Measurements from ENCODE around the gene ARHGAP31.
A peak's percentile ranks its signal among the peaks of the same experiment; 100 is the strongest.

Gene ARHGAP31

GRCh38 chr3:119396870-119397269 lies 102.7 kb downstream of the ARHGAP31 start:
- DNase-seq = no peak

- DNase-seq = no peak
Measured at GRCh38 chr3:119400466-119400865, 106.3 kb downstream of the ARHGAP31 start.

DNA sequence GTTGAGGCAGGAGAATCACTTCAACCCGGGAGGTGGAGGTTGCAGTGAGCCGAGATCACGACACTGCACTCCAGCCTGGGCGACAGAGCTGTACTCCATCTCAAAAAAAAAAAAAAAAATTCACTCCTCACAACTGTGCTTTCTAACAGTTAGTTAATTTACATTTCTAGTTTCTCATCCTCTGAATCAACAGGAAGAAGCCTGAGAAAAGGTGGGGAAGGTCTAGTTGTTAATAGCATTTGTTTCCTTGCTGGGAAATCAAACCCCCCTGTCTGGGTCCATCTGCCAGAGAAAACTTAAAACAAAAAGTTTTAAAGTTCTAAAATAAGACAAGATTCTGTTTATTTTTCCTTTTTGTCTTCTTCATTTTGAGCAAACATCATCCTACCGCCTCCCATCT lies 106.9 kb downstream of the ARHGAP31 start:
- no peak for DNase-seq

DNA sequence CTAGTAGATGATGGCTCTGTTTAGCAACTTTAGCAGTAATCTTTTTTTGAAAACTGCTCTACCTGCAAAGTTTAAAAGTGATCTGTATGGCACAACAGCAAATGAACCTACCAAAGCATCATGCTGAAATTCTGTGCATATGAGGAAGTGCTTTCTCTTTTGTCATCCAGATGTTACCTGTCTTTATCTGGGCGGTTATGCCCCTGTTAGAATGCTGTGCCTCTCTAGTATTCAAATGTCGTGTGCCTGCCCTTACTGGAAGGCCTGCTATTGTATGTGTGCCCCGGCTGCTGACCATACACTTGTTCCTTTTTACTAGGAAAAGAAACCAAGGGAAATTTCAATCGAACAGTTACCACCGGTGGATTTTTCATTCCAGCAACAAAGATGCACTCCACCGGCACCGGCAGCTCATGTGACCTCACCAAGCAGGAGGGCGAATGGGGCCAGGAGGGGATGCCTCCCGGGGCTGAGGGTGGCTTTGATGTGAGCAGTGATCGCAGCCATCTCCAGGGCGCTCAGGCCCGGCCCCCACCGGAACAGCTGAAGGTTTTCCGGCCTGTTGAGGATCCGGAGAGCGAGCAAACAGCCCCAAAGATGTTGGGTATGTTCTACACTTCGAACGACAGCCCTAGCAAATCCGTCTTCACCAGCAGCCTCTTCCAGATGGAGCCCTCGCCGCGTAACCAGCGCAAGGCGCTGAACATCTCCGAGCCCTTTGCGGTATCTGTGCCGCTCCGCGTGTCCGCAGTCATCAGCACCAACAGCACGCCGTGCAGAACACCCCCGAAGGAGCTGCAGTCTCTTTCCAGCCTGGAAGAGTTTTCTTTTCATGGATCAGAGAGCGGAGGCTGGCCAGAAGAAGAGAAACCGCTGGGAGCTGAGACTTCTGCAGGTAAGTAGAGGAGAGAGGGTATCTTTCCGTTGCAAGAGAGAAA lies 107.6 kb downstream of the ARHGAP31 start:
- no peak for DNase-seq

GRCh38 chr3:119402791-119403190 lies 108.6 kb downstream of the ARHGAP31 start:
- DNase-seq = no peak

DNA sequence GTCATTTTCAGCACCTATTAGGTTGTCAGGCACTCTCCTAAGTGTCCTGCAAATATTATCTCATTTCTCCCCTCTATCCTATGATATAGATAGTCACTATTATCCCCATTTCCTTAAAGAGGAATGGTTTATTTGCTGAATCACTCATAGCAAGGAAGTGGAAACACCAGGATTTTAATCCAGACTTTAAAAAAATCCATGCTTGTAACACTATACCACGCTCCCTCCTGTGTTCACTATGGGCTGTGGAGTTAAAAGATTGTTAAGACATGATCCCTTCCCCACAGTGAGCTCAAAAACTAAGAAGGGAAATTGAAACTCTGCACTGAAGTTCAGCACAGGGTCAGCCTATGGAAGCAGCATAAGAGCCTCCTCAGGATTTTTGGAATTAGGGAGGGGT lies 109.0 kb downstream of the ARHGAP31 start:
- no peak for DNase-seq

DNA sequence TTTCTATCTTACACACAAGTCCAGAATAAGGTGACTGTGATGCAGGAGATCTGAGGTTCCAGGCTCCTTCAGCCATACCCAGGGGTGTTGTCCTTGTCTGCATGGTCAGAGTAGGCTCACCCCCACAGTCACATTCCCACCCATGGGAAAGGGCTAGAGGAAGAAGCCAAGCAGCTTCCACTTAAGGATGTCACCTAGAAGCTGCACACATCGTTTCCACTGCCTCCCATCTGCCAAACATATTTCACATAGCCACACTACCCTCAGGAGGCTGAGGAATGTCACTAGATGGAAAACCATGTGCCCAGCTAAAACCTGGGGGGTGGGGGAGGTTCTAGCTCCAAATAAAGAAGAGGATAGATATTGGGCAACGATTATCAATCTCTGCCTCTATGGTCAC lies 111.1 kb downstream of the ARHGAP31 start:
- DNase-seq = no peak

DNA sequence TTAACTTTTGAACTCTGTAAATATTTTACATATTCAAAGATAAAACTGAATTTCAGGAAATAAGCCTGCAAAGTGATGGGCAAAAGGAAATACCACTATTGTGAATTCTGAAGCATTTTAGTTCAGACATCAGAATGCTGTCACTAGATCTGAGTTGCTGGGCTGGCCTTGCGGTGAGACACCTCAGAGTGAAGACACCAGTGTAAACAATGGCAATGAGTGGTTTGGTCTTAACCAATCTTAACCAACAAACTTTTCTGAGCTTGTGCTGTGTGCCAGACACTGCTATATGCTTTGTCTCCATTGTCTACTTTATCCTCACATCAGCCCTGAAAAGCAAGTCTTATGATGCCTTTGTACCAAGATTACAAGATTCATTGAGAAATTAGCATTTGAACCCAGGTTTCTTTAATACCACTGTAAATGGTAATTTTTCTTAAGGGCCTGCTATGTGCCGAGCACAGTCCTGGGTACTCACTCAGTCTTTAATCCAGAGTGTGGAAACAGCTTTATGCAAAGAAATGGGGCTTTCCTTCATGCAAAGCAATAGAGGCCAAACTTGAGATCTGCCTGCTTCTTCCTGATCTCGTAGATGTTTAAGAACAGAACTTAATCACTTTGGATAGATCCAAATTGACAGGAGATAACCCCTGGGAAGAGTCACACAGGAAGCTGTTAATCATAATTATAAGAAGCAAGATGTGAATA lies 114.2 kb downstream of the ARHGAP31 start:
- no peak for DNase-seq

GRCh38 chr3:119409844-119410243 lies 115.7 kb downstream of the ARHGAP31 start:
- DNase-seq = no peak

GRCh38 chr3:119413603-119414280 lies 119.6 kb downstream of the ARHGAP31 start:
- DNase-seq = no peak

DNA sequence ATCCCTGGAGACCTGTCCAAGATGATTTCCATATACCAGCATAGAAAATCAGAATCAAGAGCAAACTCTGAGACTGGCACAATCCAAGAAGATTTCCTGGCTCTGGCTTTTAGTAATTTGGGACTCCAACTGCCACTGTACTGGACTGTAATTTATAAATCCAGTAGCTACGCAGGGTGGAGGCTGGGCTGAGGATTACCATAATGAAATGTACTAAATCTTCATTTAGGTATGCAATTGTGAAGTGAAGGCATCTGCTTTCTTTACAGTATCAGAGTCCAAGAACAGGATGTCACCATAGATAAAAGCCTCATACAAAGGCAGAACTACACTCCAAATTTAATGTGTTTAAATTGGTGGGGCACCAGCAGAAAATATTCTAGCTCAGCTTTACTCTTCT lies 122.7 kb downstream of the ARHGAP31 start:
- no peak for DNase-seq

DNA sequence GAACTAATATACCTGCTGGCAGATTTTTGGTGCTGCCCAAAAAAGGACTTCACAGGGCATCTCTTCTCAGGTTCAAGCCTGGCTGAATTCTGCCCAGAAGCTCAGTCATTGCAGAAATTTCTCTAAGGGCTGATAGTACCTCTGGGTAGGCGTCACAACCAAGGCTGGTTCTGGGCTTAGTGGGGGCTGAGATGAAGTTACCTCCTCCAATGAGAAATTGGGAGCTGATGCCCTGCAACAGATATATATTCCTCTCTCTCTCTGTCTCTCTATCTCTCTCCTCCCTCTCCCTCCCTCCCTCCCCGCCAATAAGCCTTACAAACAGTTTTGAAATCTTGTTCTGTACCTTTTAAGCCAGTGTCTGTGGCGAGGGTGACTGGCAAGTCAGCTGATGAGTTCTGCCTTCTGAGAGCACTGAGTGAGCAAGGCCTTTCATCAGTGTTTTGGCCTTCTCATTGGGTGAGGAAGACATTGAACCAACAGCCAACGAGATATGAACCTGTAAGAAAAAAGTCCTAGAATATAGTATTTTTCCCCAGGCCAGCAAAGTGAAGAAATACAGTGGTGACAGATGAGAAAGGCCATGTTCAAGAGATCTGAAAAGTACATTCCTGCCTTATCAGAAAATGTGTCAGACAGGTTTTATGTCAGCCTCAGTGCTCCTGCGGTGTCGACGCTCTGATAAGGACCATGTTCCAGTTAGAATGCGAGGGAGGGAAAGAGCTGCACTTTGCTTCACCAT lies 123.8 kb downstream of the ARHGAP31 start:
- no peak for DNase-seq

DNA sequence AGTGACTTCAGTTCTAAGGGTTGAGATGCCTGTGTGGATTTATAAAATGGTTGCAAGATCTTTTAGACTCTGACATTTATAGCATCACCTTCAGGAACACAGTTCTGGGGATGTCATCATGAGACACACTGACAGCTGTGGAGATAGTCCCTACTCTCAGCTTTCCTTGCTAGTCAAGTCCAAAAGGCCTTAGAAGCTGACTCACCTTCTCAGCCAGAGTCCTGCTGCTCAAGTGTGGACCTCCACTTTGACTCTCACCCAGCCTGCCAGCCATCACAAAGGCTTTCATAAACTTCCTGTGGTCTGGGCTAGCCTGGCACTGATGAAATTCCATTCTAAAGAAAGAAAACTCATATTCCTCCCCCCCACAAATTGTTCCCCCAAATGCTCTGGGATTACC lies 124.5 kb downstream of the ARHGAP31 start:
- DNase-seq = no peak

GRCh38 chr3:119420196-119420595 lies 126.0 kb downstream of the ARHGAP31 start:
- peak in 1 of 2 experiments; percentile 7 for DNase-seq

DNA sequence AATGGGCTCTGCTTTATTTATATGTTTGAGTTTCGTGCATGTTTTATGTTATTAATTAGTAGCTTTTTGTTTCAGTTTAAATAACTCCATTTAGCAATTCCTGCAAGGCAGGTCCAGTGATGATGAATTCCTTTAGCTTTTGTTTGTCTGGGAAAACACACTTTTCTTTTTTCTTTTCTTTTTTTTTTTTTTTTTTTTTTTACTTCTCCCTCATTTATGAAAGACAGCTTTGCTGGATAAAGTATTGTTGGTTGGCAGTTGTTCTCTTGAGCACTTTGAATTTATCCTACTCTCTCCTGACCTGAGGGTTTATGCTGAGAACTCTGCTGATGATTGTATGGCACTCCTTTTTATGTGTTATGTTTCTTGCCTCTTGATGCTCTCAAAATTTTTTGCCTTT lies 133.5 kb downstream of the ARHGAP31 start:
- DNase-seq = no peak

DNA sequence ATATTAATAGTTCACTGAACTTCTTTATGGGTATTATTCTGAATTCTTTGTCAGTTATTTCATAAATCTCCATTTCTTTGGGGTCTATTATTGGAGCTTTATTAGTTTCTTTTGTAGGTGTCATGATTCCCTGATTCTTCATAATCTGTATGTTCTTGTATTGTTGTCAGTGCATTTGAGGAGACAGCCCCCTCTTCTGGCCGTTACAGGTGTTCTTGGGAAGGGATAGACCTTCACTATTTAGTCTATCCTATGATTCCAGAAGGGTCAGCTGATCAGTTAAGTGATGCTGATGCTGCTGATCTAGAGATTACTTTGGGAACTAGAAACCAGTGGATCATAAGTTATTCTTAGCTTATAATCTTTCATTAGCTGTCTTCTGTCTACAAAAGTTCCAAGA lies 134.4 kb downstream of the ARHGAP31 start:
- DNase-seq = no peak

GRCh38 chr3:119433613-119434325 lies 139.6 kb downstream of the ARHGAP31 start:
- DNase-seq = no peak

GRCh38 chr3:119434703-119435102 lies 140.5 kb downstream of the ARHGAP31 start:
- no peak for DNase-seq

DNA sequence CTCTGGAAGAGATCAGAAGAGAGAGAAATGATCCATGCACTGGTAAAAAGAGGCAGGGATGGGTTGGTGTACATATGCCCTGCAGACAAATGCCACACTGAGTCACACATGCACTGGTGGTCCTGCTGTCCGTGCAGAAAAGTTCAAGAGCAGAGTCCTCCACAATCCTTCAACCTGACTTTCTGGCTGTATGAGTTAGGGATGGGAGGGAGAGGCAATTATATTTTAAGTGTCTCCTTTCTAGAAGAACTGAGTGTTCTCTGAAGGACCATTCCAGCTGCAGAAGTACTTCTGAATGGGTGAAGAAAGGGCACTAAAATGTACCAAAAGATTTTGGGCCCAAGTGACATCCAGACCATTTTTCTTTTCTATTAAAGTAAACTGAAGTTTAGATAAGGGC lies 142.8 kb downstream of the ARHGAP31 start:
- DNase-seq = no peak

- DNase-seq = no peak
Measured at GRCh38 chr3:119437691-119438258, 143.6 kb downstream of the ARHGAP31 start.

GRCh38 chr3:119443179-119443578 lies 149.0 kb downstream of the ARHGAP31 start:
- no peak for DNase-seq

GRCh38 chr3:119444590-119444989 lies 150.4 kb downstream of the ARHGAP31 start:
- DNase-seq = no peak
